Neutrophil (primary cell): ENCODE results near the gene DAD1.
A peak's percentile ranks its signal among the peaks of the same experiment; 100 is the strongest.

Experiments used
- H3K27ac ChIP-seq: fragments of 200-600 bp; sonication (generic); 2 replicates; pipeline ENCODE4 v1.5.1; 2016; ENCODE audit warnings: mild to moderate bottlenecking, moderate library complexity
- H3K27me3 ChIP-seq: fragments of 200-600 bp; sonication (generic); 2 replicates; pipeline ENCODE4 v1.6.0; 2016; ENCODE audit warnings: mild to moderate bottlenecking
- H3K36me3 ChIP-seq: fragments of 200-600 bp; sonication (generic); 2 replicates; pipeline ENCODE4 v1.5.1; 2017
- H3K4me1 ChIP-seq, 2 experiments: fragments of 200-600 bp in 1 of 2; sonication (generic) in 1 of 2; 1 replicate in 1 of 2; 2 replicates in 1 of 2; pipeline versions ENCODE4 v1.5.1 to v1.6.1; 2013 to 2016; ENCODE audit warnings: low read depth in 1 of 2, low read length in 1 of 2, mild to moderate bottlenecking in 1 of 2, moderate library complexity in 1 of 2; ENCODE audit not compliant: control insufficient read depth in 1 of 2, insufficient read depth in 1 of 2
- H3K4me3 ChIP-seq, 2 experiments: fragments of 200-600 bp in 1 of 2; sonication (generic) in 1 of 2; 1 replicate in 1 of 2; 2 replicates in 1 of 2; pipeline ENCODE4 v1.5.1; 2013 to 2016; ENCODE audit warnings: low read depth in 1 of 2, low read length in 1 of 2, mild to moderate bottlenecking in 1 of 2, moderate library complexity in 1 of 2
- H3K9me3 ChIP-seq: fragments of 200-600 bp; sonication (generic); 2 replicates; pipeline ENCODE4 v1.5.1; 2016
- CTCF ChIP-seq: fragments of 200-600 bp; sonication (generic); IDR thresholded peaks from 2 replicates; pipeline ENCODE4 v1.5.1; 2016; ENCODE audit warnings: antibody characterized with exemption

Gene DAD1

GRCh38 chr14:22561366-22561660 lies 27.7 kb downstream of the DAD1 start:
- Histone ChIP-seq H3K4me1 (peaks cover 28 to 37% of the 10 kb centered on the region in 2 experiments), H3K9me3 (no peaks in the 10 kb centered on the region), H3K27me3 (no peaks in the 10 kb centered on the region), H3K36me3 (peaks cover 13% of the 10 kb centered on the region), H3K27ac (no peak overlapping the region), H3K4me3 (no peak overlapping the region)
- TF ChIP-seq CTCF = no peak

GRCh38 chr14:22560662-22561365 lies 28.2 kb downstream of the DAD1 start:
- H3K27me3 ChIP-seq = no peaks in the 10 kb centered on the region
- no peaks in the 10 kb centered on the region for H3K9me3 ChIP-seq
- peaks cover 13% of the 10 kb centered on the region for H3K36me3 ChIP-seq
- H3K4me1 ChIP-seq = peaks cover 33 to 42% of the 10 kb centered on the region in 2 experiments
- no peak overlapping the region for H3K27ac ChIP-seq
- no peak for TF ChIP-seq CTCF
- H3K4me3 ChIP-seq = no peak overlapping the region

- H3K36me3 ChIP-seq = peaks cover 6% of the 10 kb centered on the region
- H3K9me3 ChIP-seq = no peaks in the 10 kb centered on the region
- H3K27ac ChIP-seq = no peak overlapping the region
- H3K27me3 ChIP-seq = no peaks in the 10 kb centered on the region
- peaks cover 41 to 42% of the 10 kb centered on the region in 2 experiments for H3K4me1 ChIP-seq
- no peak overlapping the region for H3K4me3 ChIP-seq
- no peak for TF ChIP-seq CTCF
These were observed 30.0 kb downstream of the DAD1 start for GRCh38 chr14:22559041-22559440.

GRCh38 chr14:22558221-22558913 lies 30.7 kb downstream of the DAD1 start:
- Histone ChIP-seq H3K4me3 (no peak overlapping the region), H3K27me3 (no peaks in the 10 kb centered on the region), H3K36me3 (no peaks in the 10 kb centered on the region), H3K9me3 (no peaks in the 10 kb centered on the region), H3K27ac (peak overlapping the region; percentile 23), H3K4me1 (peaks cover 40 to 42% of the 10 kb centered on the region in 2 experiments)
- TF ChIP-seq CTCF = no peak

DNA sequence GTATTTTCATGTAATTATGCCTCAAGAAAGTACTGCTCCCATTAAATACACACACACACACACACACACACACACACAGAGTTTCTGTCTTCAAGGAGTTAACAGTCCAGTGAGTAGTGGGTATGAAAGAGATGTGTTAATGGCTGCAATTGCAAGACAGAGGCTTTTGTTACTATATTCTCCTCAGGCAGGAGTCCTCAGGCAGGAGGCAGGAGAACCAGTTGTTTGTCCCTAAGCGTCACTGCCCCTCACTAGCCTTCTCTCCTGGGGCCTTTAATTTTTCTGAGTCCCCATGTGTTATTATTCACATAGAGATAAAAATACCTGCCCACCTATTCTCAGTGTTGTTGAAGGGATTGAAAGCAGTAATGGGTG lies 31.2 kb downstream of the DAD1 start:
- Histone ChIP-seq H3K27me3 (no peaks in the 10 kb centered on the region), H3K4me1 (peaks cover 40 to 42% of the 10 kb centered on the region in 2 experiments), H3K27ac (peak overlapping the region; percentile 23), H3K9me3 (no peaks in the 10 kb centered on the region), H3K36me3 (no peaks in the 10 kb centered on the region), H3K4me3 (no peak overlapping the region)
- no peak for TF ChIP-seq CTCF
